Measurements from ENCODE around the gene KDELR3.

GRCh38 chr22:38448945-38449745, 18.8 kb upstream of the KDELR3 start:
- TF ChIP-seq CTCF (IDR thresholded peaks at IDR 0.05) = no peak
- no peak for TF ChIP-seq POLR2AphosphoS5 (IDR thresholded peaks at IDR 0.05; ENCODE audit: low read depth, low read length)
- TF ChIP-seq REST (IDR thresholded peaks at IDR 0.05; ENCODE audit: insufficient read depth in 1 of 2, low read depth in 2 of 2, low read length in 1 of 2) = no peak
- no peak for TF ChIP-seq TCF7L2 (IDR thresholded peaks at IDR 0.05; ENCODE audit: low read depth, low read length)
- no peak for TF ChIP-seq SIN3A (IDR thresholded peaks at IDR 0.05; ENCODE audit: borderline replicate concordance, insufficient read depth, low read depth, low read length)

All from Panc1 (cell line).